Trophoblast cell (in vitro differentiated cells and primary cell): ENCODE data around the gene KRT78.
"Not testable (repeated sequence)": the region's sequence is repeated elsewhere in the genome, so short reads cannot be mapped to it uniquely, and the experiment has no call there.

Source experiments
- DNase-seq, 2 donors: peaks; one replicate each; pipeline ENCODE4 v3.0.0-alpha.2; 2016
- H2AFZ ChIP-seq: 2 replicates; pipeline ENCODE4 v1.6.1; 2013; ENCODE audit warnings: low read length, moderate library complexity, mild to moderate bottlenecking; ENCODE audit not compliant: insufficient read depth, poor library complexity
- H2AK5ac ChIP-seq: 2 replicates; pipeline ENCODE4 v1.6.1; 2013; ENCODE audit warnings: mild to moderate bottlenecking, low read length
- H2BK120ac ChIP-seq: 2 replicates; pipeline ENCODE4 v1.6.1; 2013; ENCODE audit warnings: low read length, mild to moderate bottlenecking, moderate library complexity; ENCODE audit not compliant: insufficient read depth, poor library complexity
- H2BK12ac ChIP-seq: 2 replicates; pipeline ENCODE4 v1.6.1; 2013; ENCODE audit warnings: mild to moderate bottlenecking, low read length, moderate library complexity
- H2BK5ac ChIP-seq: 2 replicates; pipeline ENCODE4 v1.6.1; 2013; ENCODE audit warnings: low read length, low read depth, moderate library complexity, mild to moderate bottlenecking; ENCODE audit not compliant: poor library complexity
- H3K14ac ChIP-seq: 2 replicates; pipeline ENCODE4 v1.6.1; 2013; ENCODE audit warnings: mild to moderate bottlenecking, low read length
- H3K18ac ChIP-seq: 2 replicates; pipeline ENCODE4 v1.6.1; 2013; ENCODE audit warnings: mild to moderate bottlenecking, low read length
- H3K23ac ChIP-seq: 2 replicates; pipeline ENCODE4 v1.6.1; 2013; ENCODE audit warnings: low read length
- H3K27ac ChIP-seq: 2 replicates; pipeline ENCODE4 v1.5.1; 2013; ENCODE audit warnings: low read depth, mild to moderate bottlenecking, inconsistent platforms, low read length, moderate library complexity
- H3K27me3 ChIP-seq: 2 replicates; pipeline ENCODE4 v1.6.1; 2013; ENCODE audit warnings: inconsistent platforms, mild to moderate bottlenecking, low read length, moderate library complexity; ENCODE audit not compliant: insufficient read depth
- H3K36me3 ChIP-seq, 2 experiments: 1 replicate in 1 of 2; 2 replicates in 1 of 2; pipeline ENCODE4 v1.6.1; 2013; ENCODE audit warnings: low read length in 2 of 2, mild to moderate bottlenecking in 2 of 2, moderate library complexity in 1 of 2; ENCODE audit not compliant: insufficient read depth in 2 of 2, control insufficient read depth in 1 of 2
- H3K4ac ChIP-seq: 2 replicates; pipeline ENCODE4 v1.6.1; 2013; ENCODE audit warnings: low read depth, mild to moderate bottlenecking, low read length, moderate library complexity
- H3K4me1 ChIP-seq, 2 experiments: 1 replicate in 1 of 2; 2 replicates in 1 of 2; pipeline ENCODE4 v1.6.1; 2013; ENCODE audit warnings: low read length in 2 of 2, mild to moderate bottlenecking in 2 of 2, moderate library complexity in 1 of 2; ENCODE audit not compliant: insufficient read depth in 2 of 2, control insufficient read depth in 1 of 2
- H3K4me2 ChIP-seq: 2 replicates; pipeline ENCODE4 v1.6.1; 2013; ENCODE audit warnings: inconsistent platforms, mild to moderate bottlenecking, low read length, moderate library complexity
- H3K4me3 ChIP-seq: 2 replicates; pipeline ENCODE4 v1.5.1; 2013; ENCODE audit warnings: mild to moderate bottlenecking, low read depth, low read length, inconsistent platforms
- H3K79me1 ChIP-seq: one replicate; pipeline ENCODE4 v1.6.1; 2013; ENCODE audit warnings: low read length
- H3K79me2 ChIP-seq: 2 replicates; pipeline ENCODE4 v1.6.1; 2013; ENCODE audit warnings: low read length, mild to moderate bottlenecking; ENCODE audit not compliant: control insufficient read depth, insufficient read depth, poor library complexity
- H3K9ac ChIP-seq: 2 replicates; pipeline ENCODE4 v1.6.1; 2013; ENCODE audit warnings: mild to moderate bottlenecking, low read length
- H3K9me3 ChIP-seq: 2 replicates; pipeline ENCODE4 v1.6.1; 2013; ENCODE audit warnings: low read depth, mild to moderate bottlenecking, control low read depth, inconsistent platforms, low read length; ENCODE audit not compliant: insufficient read depth
- H4K12ac ChIP-seq: 2 replicates; pipeline ENCODE4 v1.6.1; 2013; ENCODE audit warnings: low read depth, mild to moderate bottlenecking, low read length, moderate library complexity
- H4K8ac ChIP-seq: 2 replicates; pipeline ENCODE4 v1.6.1; 2013; ENCODE audit warnings: low read depth, mild to moderate bottlenecking, low read length, moderate library complexity
- H4K91ac ChIP-seq: one replicate; pipeline ENCODE4 v1.6.1; 2013; ENCODE audit warnings: low read depth, mild to moderate bottlenecking, low read length, moderate library complexity
- WGBS: extraction: QIAGEN DNeasy Blood & Tissue Kit; methylation state at CpG from one replicate; pipeline ENCODE4 v1.1.7; 2013; ENCODE audit warnings: missing lambda C conversion rate; ENCODE audit not compliant: insufficient read length, insufficient coverage; ENCODE audit errors: extremely low coverage; 5-methylcytosine and 5-hydroxymethylcytosine counted together

The KRT78 gene

GRCh38 chr12:52796429-52796794 is 52.4 kb downstream of the KRT78 start:
- Histone ChIP-seq H2AK5ac (no peak overlapping the region), H3K79me1 (no peaks in the 10 kb centered on the region), H3K27me3 (no peaks in the 10 kb centered on the region), H3K14ac (no peak overlapping the region), H4K8ac (no peak overlapping the region), H3K4me1 (no peaks in the 10 kb centered on the region), H3K9me3 (peaks cover 2% of the 10 kb centered on the region), H3K4me3 (no peak overlapping the region), H3K27ac (no peak overlapping the region), H3K4ac (no peak overlapping the region), H2AFZ (no peak overlapping the region), H3K4me2 (no peak overlapping the region), H4K91ac (no peak overlapping the region), H3K18ac (no peak overlapping the region), H2BK5ac (no peak overlapping the region), H2BK12ac (no peak overlapping the region), H3K36me3 (no peaks in the 10 kb centered on the region), H3K23ac (no peak overlapping the region), H3K79me2 (no peaks in the 10 kb centered on the region), H3K9ac (no peak overlapping the region), H2BK120ac (no peak overlapping the region), H4K12ac (no peak overlapping the region)
- no CpG with 5 or more reads among the region's 3 CpGs for WGBS
- no peak for DNase-seq

- H3K9me3 ChIP-seq = peaks cover 2% of the 10 kb centered on the region
- H4K8ac ChIP-seq = no peak within 1 kb of the TSS
- no peaks in the 10 kb centered on the region for H3K79me2 ChIP-seq
- no peak within 1 kb of the TSS for H2BK12ac ChIP-seq
- WGBS = no CpG with 5 or more reads among the region's 17 CpGs
- no peak within 1 kb of the TSS for H2AK5ac ChIP-seq
- no peak within 1 kb of the TSS for H4K91ac ChIP-seq
- no peak within 1 kb of the TSS for H3K18ac ChIP-seq
- no peaks in the 10 kb centered on the region for H3K79me1 ChIP-seq
- H3K27me3 ChIP-seq = no peaks in the 10 kb centered on the region
- no peak within 1 kb of the TSS for H3K27ac ChIP-seq
- H3K4me3 ChIP-seq = no peak within 1 kb of the TSS
- H3K4me1 ChIP-seq = no peaks in the 10 kb centered on the region
- H3K36me3 ChIP-seq = no peaks in the 10 kb centered on the region
- H2AFZ ChIP-seq = no peak within 1 kb of the TSS
- no peak within 1 kb of the TSS for H2BK5ac ChIP-seq
- H3K4ac ChIP-seq = no peak within 1 kb of the TSS
- no peak within 1 kb of the TSS for H3K4me2 ChIP-seq
- H3K14ac ChIP-seq = no peak within 1 kb of the TSS
- H3K23ac ChIP-seq = no peak within 1 kb of the TSS
- no peak within 1 kb of the TSS for H2BK120ac ChIP-seq
- no peak within 1 kb of the TSS for H4K12ac ChIP-seq
- H3K9ac ChIP-seq = no peak within 1 kb of the TSS
- DNase-seq = no peak
Observed at GRCh38 chr12:52795694-52796428, 52.9 kb downstream of the KRT78 start, which contains the start of gene KRT3. Gene KRT3, minus strand, starts transcription at chr12:52796117. Its CDS starts 75 bp downstream, at chr12:52796042.

GRCh38 chr12:52795332-52795674 is 53.5 kb downstream of the KRT78 start:
- H4K91ac ChIP-seq, H3K23ac ChIP-seq, H3K14ac ChIP-seq, H4K8ac ChIP-seq, H3K4me2 ChIP-seq, H3K27ac ChIP-seq, H2BK120ac ChIP-seq, H2AFZ ChIP-seq, H3K9ac ChIP-seq, H3K27me3 ChIP-seq, H3K79me2 ChIP-seq, H4K12ac ChIP-seq, H3K79me1 ChIP-seq, H3K18ac ChIP-seq, H2BK12ac ChIP-seq, H2BK5ac ChIP-seq, H3K4me3 ChIP-seq, H3K36me3 ChIP-seq, H2AK5ac ChIP-seq, H3K4me1 ChIP-seq, H3K4ac ChIP-seq, H3K9me3 ChIP-seq, DNase-seq: not testable (repeated sequence)
- WGBS = no CpG with 5 or more reads among the region's 2 CpGs

GRCh38 chr12:52794479-52795331 is 54.1 kb downstream of the KRT78 start:
- Histone ChIP-seq H2BK120ac (no peak overlapping the region), H2BK5ac (no peak overlapping the region), H4K91ac (no peak overlapping the region), H3K18ac (no peak overlapping the region), H3K4me3 (no peak overlapping the region), H2BK12ac (no peak overlapping the region), H3K4me1 (no peaks in the 10 kb centered on the region), H3K9me3 (peaks cover 2% of the 10 kb centered on the region), H3K27me3 (no peaks in the 10 kb centered on the region), H3K14ac (no peak overlapping the region), H3K4ac (no peak overlapping the region), H3K79me2 (no peaks in the 10 kb centered on the region), H3K36me3 (no peaks in the 10 kb centered on the region), H3K79me1 (no peaks in the 10 kb centered on the region), H2AK5ac (no peak overlapping the region), H4K12ac (no peak overlapping the region), H3K9ac (no peak overlapping the region), H3K27ac (no peak overlapping the region), H2AFZ (no peak overlapping the region), H4K8ac (no peak overlapping the region), H3K4me2 (no peak overlapping the region), H3K23ac (no peak overlapping the region)
- peak in 1 of 2 donors; percentile 65 for DNase-seq
- WGBS = no CpG with 5 or more reads among the region's 5 CpGs
